Vagina (tissue), 2 donors: ENCODE results near the gene MAML3. TPM values are rescaled to one million over a fixed set of nuclear protein-coding genes. Genes with fewer than 3 reads are reported as not detected.

ENCODE experiments used
- DNase-seq, 2 donors: peaks; one replicate each; pipeline ENCODE4 v3.0.0-alpha.2; 2017; ENCODE audit errors: extremely low spot score in 2 of 2
- H3K27ac ChIP-seq: fragments of 200-600 bp; sonication (generic); one replicate; pipeline ENCODE4 v1.5.1; 2019
- H3K27me3 ChIP-seq: fragments of 200-600 bp; sonication (generic); one replicate; pipeline ENCODE4 v1.5.1; 2019
- H3K36me3 ChIP-seq, 2 donors: fragments of 200-600 bp; sonication (generic); one replicate each; pipeline ENCODE4 v1.5.1; 2017 to 2019
- H3K4me1 ChIP-seq: fragments of 200-600 bp; sonication (generic); one replicate; pipeline ENCODE4 v1.5.1; 2019
- H3K4me3 ChIP-seq, 2 donors: fragments of 200-600 bp; sonication (generic); 1 replicate in 1 of 2; 2 replicates in 1 of 2; pipeline ENCODE4 v1.5.1; 2016 to 2019
- H3K9me3 ChIP-seq: fragments of 200-600 bp; sonication (generic); one replicate; pipeline ENCODE4 v1.5.1; 2019
- POLR2A ChIP-seq, 2 donors: fragments of 450-650 bp; IDR thresholded peaks; one replicate each; pipeline ENCODE4 v1.6.1; 2017; ENCODE audit warnings: antibody characterized with exemption in 2 of 2, mild to moderate bottlenecking in 2 of 2, moderate library complexity in 2 of 2
- POLR2AphosphoS5 ChIP-seq, 2 donors: sonication (generic); formaldehyde crosslinking; IDR thresholded peaks; one replicate each; pipeline ENCODE4 v1.9.0; 2017; ENCODE audit warnings: antibody characterized with exemption in 2 of 2, mild to moderate bottlenecking in 2 of 2, low read depth in 1 of 2; ENCODE audit not compliant: insufficient read depth in 1 of 2
- intact Hi-C: fragments of 100-400 bp; cut with DNase I; formaldehyde crosslinking; loops from one replicate; pipeline ENCODE4 v1.15.1; 2023
- total RNA-seq: library from RNA; depleted of rRNA; stranded (reverse); fragments of >200 nt; gene quantifications from one replicate; pipeline ENCODE4 v1.2.3, GENCODE V29; 2016
- TF ChIP-seq, protein P1 (sequence below), 3 experiments: fragments of 450-650 bp in 2 of 3; fragments of 200-600 bp in 1 of 3; sonication (generic) in 1 of 3; IDR thresholded peaks; one replicate each; pipeline ENCODE4 v1.5.1; 2017 to 2019; ENCODE audit warnings: antibody characterized with exemption in 3 of 3, mild to moderate bottlenecking in 2 of 3, moderate library complexity in 2 of 3

MAML3 gene
- total RNA-seq, 1 donor from 2014 or later, result 16.2 TPM

DNA sequence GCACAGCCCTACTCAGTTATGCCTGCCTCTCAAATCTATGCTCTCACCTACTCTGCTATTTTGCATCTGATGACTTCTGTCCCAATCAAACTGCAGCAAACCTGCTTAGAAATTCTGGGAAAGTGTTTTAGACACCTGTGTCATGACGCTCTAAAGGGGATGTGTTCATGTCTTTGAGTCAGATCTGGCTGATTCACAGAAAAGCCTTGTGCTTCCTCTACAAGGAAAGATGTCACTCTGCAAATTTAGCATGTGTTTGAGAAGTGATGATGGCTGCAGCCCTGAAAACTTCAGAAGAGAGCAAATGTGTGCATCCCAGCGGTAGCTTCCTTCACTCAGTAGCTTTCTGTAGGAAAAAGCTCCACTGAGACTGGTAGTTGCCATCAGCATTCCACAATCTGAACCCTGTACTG, 253.0 kb downstream of the MAML3 start:
- H3K9me3 ChIP-seq, result no peaks in the 10 kb centered on the region
- H3K27ac ChIP-seq, result peak overlapping the region; percentile 79
- no peak for DNase-seq
- TF ChIP-seq, protein P1, sequence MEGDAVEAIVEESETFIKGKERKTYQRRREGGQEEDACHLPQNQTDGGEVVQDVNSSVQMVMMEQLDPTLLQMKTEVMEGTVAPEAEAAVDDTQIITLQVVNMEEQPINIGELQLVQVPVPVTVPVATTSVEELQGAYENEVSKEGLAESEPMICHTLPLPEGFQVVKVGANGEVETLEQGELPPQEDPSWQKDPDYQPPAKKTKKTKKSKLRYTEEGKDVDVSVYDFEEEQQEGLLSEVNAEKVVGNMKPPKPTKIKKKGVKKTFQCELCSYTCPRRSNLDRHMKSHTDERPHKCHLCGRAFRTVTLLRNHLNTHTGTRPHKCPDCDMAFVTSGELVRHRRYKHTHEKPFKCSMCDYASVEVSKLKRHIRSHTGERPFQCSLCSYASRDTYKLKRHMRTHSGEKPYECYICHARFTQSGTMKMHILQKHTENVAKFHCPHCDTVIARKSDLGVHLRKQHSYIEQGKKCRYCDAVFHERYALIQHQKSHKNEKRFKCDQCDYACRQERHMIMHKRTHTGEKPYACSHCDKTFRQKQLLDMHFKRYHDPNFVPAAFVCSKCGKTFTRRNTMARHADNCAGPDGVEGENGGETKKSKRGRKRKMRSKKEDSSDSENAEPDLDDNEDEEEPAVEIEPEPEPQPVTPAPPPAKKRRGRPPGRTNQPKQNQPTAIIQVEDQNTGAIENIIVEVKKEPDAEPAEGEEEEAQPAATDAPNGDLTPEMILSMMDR (IDR thresholded peaks at IDR 0.05), result no peak
- TF ChIP-seq POLR2A (IDR thresholded peaks at IDR 0.05) (no peak), POLR2AphosphoS5 (IDR thresholded peaks at IDR 0.05; ENCODE audit: insufficient read depth in 1 of 2, low read depth in 1 of 2) (no peak)
- H3K27me3 ChIP-seq, result no peaks in the 10 kb centered on the region
- no peak overlapping the region for H3K4me3 ChIP-seq
- no peaks in the 10 kb centered on the region for H3K36me3 ChIP-seq
- H3K4me1 ChIP-seq, result peaks cover 15% of the 10 kb centered on the region
- intact Hi-C loops, result no loop called here

DNA sequence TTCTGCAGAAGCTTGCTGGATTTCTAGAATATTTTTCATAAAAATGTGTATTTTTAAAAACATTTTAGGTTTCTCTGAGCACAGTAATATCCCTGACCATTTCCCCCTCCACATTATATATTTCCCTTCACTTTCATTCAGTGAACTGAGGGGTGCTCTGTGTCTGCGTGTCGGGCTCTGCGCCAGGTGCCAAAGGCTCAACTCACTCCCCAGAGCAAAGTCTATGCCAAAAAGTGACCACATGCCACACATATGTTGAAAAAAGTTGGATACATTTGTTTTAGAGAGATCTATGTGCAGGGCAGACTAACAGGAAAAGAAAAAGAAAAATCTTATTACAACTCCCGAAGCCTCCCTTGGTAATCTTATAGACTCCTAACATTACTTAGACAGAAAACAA, 254.6 kb downstream of the MAML3 start:
- H3K36me3 ChIP-seq, result no peaks in the 10 kb centered on the region
- H3K27ac ChIP-seq, result no peak overlapping the region
- DNase-seq, result no peak
- H3K9me3 ChIP-seq, result no peaks in the 10 kb centered on the region
- no peaks in the 10 kb centered on the region for H3K27me3 ChIP-seq
- peaks cover 15% of the 10 kb centered on the region for H3K4me1 ChIP-seq
- TF ChIP-seq POLR2A (IDR thresholded peaks at IDR 0.05) (no peak), POLR2AphosphoS5 (IDR thresholded peaks at IDR 0.05; ENCODE audit: insufficient read depth in 1 of 2, low read depth in 1 of 2) (no peak)
- TF ChIP-seq, protein P1 (IDR thresholded peaks at IDR 0.05), result no peak
- H3K4me3 ChIP-seq, result no peak overlapping the region
- intact Hi-C loops, result no loop called here

DNA sequence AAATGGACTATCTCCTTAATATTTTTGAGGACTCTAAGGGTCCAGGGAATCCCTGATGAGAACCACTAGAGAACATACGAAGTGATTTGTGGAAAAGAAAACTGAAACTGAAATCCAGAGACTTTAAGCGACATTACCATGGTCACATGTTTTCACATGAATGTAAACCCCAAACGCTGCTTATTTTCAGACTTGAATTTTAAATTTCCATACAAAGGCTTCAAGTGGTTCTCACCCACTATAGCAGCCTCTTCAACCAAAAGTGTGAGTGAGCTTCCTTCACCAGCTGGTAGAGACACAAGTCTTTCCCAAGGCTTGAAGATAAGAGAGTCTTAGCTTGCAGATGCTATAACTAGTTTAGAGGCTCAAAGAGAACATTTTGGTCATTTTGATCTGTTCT, 255.7 kb downstream of the MAML3 start:
- intact Hi-C loops, result no loop called here
- Histone ChIP-seq H3K27me3 (no peaks in the 10 kb centered on the region), H3K9me3 (no peaks in the 10 kb centered on the region), H3K27ac (no peak overlapping the region), H3K4me3 (no peak overlapping the region), H3K4me1 (peaks cover 15% of the 10 kb centered on the region), H3K36me3 (no peaks in the 10 kb centered on the region)
- DNase-seq, result no peak
- TF ChIP-seq POLR2A (IDR thresholded peaks at IDR 0.05), result no peak
- TF ChIP-seq, protein P1 (IDR thresholded peaks at IDR 0.05), result no peak
- no peak for TF ChIP-seq POLR2AphosphoS5 (IDR thresholded peaks at IDR 0.05; ENCODE audit: insufficient read depth in 1 of 2, low read depth in 1 of 2)

DNA sequence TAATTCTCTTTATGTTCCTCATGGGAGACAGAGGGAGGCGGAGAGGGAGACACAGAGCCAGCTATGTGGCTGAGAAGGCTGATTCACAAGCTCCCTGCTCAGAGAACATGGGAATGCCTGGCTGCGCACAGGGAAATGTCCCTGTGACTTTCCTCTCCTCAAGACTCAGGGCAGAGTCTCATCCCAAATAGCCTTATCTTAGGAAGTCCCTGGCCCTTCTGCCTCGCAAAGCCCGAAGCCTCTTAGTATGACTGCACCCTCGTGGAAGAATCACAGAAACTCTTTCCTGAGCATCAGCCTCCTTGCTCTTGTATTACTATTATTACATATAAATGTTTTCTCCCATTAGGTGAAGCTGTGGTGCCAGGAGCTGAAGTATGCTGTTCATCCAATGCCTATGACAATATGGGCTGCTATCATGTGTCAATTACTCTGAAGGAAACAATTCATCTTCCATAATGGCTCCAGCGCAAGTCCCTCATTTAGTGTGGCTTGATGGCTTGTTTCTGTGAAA, 257.8 kb downstream of the MAML3 start:
- Histone ChIP-seq H3K4me1 (peaks cover 6% of the 10 kb centered on the region), H3K36me3 (no peaks in the 10 kb centered on the region), H3K4me3 (no peak overlapping the region), H3K27ac (no peak overlapping the region), H3K27me3 (no peaks in the 10 kb centered on the region), H3K9me3 (no peaks in the 10 kb centered on the region)
- intact Hi-C loops, result no loop called here
- no peak for DNase-seq
- TF ChIP-seq POLR2AphosphoS5 (IDR thresholded peaks at IDR 0.05; ENCODE audit: insufficient read depth in 1 of 2, low read depth in 1 of 2) (no peak), POLR2A (IDR thresholded peaks at IDR 0.05) (no peak)
- TF ChIP-seq, protein P1 (IDR thresholded peaks at IDR 0.05), result no peak

DNA sequence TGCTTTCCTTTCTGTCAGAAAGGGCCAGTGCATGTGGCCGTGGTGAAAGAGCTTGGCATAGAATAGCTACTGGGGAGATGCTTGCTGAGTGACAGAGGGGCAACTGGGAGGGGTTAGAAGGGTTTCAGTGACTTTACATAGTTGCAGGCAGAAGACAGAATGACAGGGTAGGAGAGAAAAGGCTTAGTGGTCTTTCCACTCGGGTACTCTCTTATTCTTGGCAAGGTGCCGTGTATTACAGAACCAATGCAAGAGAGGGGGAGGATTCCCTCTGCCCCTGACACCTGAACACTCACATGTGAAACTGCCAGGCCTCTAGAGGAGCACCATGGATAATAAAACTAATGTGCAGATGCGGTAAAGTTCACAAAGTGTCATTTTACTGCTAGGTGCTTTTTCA, 260.2 kb downstream of the MAML3 start:
- no peak overlapping the region for H3K27ac ChIP-seq
- no peak for DNase-seq
- TF ChIP-seq POLR2AphosphoS5 (IDR thresholded peaks at IDR 0.05; ENCODE audit: insufficient read depth in 1 of 2, low read depth in 1 of 2) (no peak), POLR2A (IDR thresholded peaks at IDR 0.05) (no peak)
- TF ChIP-seq, protein P1 (IDR thresholded peaks at IDR 0.05), result no peak
- intact Hi-C loops, result no loop called here
- no peak overlapping the region for H3K4me3 ChIP-seq
- H3K36me3 ChIP-seq, result peaks cover 0 to 3% of the 10 kb centered on the region in 2 donors
- H3K9me3 ChIP-seq, result no peaks in the 10 kb centered on the region
- no peaks in the 10 kb centered on the region for H3K27me3 ChIP-seq
- peaks cover 20% of the 10 kb centered on the region for H3K4me1 ChIP-seq
